ENCODE measurements around the gene MAP3K9.

MAP3K9 gene

GRCh38 chr14:70780396-70781075 is 28.8 kb downstream of the MAP3K9 start:
- DNase-seq: no peak

- DNase-seq: no peak
These were observed 29.6 kb downstream of the MAP3K9 start for GRCh38 chr14:70779667-70780066.

- DNase-seq: no peak
These were observed 33.1 kb downstream of the MAP3K9 start for GRCh38 chr14:70776197-70776596.

DNA sequence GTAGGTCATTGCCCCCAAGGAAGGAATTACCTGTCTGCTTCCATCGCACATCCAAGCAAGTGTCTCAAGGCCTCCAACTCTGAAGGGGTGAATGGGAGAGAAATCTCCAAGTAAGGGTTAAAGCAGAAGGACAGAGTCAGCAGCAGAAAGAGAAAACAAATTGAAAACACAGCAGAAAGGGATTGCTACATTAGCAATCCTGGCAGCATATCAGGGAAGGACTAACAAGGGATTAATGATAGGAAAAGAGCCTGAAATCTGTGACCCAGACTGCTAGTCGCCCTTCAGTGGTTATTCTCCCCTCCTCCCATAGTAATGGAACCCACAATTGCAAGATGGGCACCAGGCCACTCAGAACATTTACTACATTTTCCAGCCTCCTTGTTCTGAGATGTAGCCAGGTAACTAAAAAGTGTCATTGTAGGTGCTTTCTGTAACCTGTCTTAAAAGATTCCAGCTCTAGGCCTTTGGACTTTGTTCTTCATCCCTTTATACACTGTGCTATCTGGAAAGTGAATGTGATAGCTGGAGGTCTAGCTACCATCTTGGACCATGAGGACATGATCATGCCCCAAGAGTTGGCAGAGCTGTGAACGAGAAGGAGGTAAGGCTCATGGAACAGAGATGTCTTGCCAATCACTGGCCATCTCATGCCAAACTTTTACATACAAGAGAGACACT is 36.0 kb downstream of the MAP3K9 start:
- no peak for DNase-seq

GRCh38 chr14:70771781-70772212 is 37.5 kb downstream of the MAP3K9 start:
- no peak for DNase-seq

- no peak for DNase-seq
These were observed 38.8 kb downstream of the MAP3K9 start for GRCh38 chr14:70770490-70770889.

- DNase-seq: no peak
These were observed 49.9 kb downstream of the MAP3K9 start for GRCh38 chr14:70759398-70759797.

DNA sequence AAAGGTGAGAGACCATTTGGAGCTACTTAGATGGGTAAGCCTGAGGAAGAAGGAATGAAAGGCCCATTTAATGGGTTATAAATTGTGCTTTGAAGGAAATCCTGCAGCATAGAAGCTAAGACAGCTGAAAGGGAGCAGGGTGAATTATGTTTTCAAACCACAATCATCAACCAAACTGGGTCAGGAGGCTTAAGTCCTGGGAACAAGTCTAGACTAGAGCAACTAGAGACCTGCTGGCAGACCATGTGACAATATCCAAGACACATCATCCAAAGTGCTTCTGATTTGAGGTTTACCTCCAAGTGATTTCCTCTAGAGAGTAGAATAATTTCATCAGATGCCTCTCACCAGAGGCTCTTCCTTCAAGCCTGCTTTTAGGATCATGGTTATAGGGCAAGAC is 53.7 kb downstream of the MAP3K9 start:
- no peak for DNase-seq

- DNase-seq: no peak
These were observed 54.3 kb downstream of the MAP3K9 start for GRCh38 chr14:70754991-70755390.

DNA sequence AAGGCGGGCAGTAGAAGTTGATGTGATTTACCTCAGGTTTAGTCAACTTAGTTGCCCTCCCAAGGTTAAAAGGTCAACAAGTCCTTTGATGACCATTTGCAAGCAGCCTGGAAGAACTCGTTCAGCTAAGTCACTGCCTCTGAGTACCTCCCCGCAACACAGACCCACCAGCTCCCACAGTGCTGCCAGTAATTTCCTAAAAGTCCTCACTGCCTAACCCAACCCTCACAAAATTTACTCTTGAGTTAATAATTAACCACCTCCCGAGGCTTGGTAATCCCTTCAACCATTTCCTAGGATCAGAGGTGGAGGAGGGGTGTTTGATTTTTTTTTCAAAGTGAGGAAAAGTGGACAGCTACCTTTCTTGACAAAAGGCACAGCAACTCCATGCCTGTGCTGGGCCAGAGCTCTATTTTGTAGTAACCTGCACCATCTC is 55.8 kb downstream of the MAP3K9 start:
- DNase-seq: no peak

GRCh38 chr14:70748422-70748821 is 60.9 kb downstream of the MAP3K9 start:
- DNase-seq: no peak

- no peak for DNase-seq
These were observed 64.7 kb downstream of the MAP3K9 start for GRCh38 chr14:70744641-70745040.

GRCh38 chr14:70742316-70742715 is 67.0 kb downstream of the MAP3K9 start:
- DNase-seq: no peak

- DNase-seq: no peak
These were observed 67.8 kb downstream of the MAP3K9 start for GRCh38 chr14:70741482-70741881.

DNA sequence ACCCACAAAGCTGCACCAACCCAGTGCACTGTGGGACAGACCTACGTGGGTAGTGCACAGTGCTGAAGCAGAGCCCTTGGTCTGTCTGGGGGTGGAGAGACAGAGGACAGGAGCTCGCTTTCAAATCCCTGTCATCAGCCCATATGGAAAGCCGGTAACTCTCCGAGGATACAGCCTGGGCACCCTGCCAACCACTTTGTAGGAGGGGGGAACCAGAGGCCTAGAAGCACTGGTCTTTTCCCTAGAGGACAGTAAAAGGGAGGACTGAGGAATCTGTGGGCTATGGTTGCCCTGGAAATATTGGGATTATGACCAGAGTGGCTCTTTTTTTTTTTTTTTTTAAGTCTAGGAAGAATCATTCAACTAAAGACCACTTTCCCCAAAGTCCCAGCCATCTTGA is 74.3 kb downstream of the MAP3K9 start:
- DNase-seq: no peak

GRCh38 chr14:70731447-70732239 is 77.7 kb downstream of the MAP3K9 start:
- DNase-seq: no peak

GRCh38 chr14:70730393-70730792 is 78.9 kb downstream of the MAP3K9 start:
- DNase-seq: no peak

DNA sequence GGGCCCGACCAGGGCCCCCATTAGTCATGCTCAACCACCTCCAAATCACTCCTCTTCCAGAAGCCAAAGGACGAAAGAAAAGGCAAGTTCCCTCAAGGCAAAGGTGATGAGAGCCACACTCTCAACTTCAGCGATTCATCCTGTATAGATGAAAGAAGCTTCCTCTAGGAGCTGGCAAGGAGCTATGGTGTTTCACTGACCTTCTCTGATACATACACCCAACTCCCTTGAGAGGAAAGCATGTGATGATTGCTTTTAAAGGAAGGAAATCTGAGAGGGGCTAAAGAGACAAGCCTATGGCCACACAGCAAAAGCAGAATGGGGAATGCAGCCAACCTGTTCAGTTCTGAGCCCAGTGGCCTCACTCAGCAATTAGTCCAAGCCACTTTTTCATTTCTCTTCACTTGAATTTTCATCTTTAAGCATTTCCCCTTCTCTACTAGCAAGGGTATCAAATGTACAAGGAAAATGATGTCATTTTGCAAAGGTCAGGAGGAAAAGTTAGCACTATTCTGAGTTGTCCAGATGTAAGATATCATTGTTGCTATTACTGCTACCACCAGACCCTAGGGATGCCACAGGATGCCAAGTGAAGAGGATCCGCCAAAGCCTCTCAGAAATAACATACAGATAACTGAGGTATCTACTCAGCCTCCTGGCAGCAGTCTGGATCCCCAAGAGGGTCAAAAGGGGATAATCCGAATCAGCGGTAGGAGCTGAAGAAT is 82.5 kb downstream of the MAP3K9 start:
- DNase-seq: no peak

- no peak for DNase-seq
These were observed 84.4 kb downstream of the MAP3K9 start for GRCh38 chr14:70724944-70725343.

- no peak for DNase-seq
These were observed 85.2 kb downstream of the MAP3K9 start for GRCh38 chr14:70724110-70724509.

DNA sequence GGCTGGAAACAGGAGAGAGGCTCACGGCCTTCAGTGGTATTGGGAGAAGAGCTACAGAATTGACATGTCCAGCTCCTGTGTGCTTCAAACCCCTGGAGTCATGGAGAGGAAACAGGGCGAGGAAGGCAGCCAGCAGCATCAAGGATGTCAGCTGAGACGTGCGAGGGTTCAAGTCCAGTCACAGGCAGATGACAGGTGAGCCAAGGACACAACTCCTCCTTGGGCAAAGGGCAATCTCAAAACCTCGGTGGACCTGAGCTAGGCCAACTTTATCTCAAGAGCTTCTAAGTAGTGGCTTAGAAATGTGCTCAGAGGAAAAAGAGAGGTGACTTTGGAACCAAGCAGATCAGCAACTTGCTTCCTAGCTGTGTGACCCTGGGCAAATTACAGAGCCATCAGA is 86.0 kb downstream of the MAP3K9 start:
- DNase-seq: no peak

- no peak for DNase-seq
These were observed 86.9 kb downstream of the MAP3K9 start for GRCh38 chr14:70722418-70722817.

DNA sequence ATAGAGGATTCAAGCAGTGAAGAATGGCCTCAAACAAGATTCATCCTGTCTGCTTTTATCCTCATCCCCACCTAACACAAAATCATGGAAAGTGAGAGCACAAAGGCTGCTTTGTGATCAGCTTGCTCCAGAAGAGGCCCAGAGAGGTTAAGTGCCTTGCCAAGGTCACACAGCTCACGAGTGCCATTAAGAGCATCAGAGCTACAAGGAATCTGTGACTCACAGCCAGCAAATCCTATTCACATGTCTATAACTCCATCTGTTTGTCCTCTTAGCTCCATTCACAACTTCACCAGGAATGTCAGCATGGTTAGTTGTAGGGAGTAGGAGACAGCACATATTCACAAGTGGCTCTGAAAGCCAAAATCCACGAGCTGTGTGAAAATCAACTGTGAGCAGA is 87.8 kb downstream of the MAP3K9 start:
- peak; percentile 51 for DNase-seq

All from HCEC 1CT (cell line).